ENCODE results near the gene IQGAP1. TPM values are rescaled to one million over a fixed set of nuclear protein-coding genes. Genes with fewer than 3 reads are reported as not detected.

IQGAP1 gene
- total and polyA plus RNA-seq, 2 of the 13 experiments (the other 11 are each of a cell fraction or from before 2014, with no cell fraction given): 29.5 to 37.9 TPM

DNA sequence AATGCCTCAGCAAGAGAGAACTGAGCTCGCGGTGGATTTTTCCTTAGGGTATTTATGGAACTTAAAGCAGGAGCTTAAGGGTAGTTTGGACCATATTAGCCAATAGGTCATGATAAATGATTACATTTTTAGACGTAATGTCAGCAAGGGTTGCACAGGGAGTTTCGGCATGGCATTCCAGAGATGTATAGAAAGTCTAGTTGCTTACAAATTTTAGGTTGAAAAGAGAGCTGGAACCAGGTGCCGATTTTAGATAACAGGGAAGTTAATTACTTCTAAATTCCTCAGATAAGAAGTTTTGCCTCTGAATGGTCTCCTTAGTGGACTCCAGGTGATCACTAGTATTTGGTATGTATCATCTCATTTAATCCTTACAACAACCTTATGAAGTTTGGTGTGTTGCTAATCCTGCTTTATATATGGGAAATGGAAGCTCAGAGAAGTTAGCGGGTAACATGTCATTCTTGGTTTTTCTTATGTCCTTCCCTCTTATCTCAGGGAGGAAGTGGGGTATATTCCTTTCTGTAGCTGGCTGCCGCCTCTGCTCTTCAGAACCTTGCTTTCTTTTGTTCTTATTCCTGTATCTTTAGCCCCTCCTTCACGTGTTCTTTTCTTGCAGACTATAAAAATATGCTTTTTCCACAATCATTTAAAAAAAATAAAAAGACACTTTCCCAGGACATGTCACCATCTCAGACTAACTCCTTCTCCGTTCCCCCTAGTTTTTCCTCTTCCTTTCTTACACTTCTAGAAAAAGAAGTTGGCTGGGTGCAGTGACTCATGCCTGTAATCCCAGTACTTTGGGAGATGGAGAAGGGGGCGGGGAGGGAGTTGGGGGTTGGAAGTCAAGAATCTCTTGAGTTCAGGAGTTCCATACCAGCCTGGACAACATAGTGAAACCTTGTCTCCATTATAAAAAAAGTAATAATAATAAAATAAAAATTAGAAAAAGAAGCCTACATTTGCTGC, 25.7 kb downstream of the IQGAP1 start:
- no peaks in the 10 kb centered on the region for H4K20me1 ChIP-seq (ENCODE audit: insufficient read depth, low read length)
- FAIRE-seq (no peak), DNase-seq (ENCODE audit: low spot score) (no peak), ATAC-seq (no peak)
- H3K4me3 ChIP-seq (replicated peaks in 1 of 3; ENCODE audit: insufficient read depth in 1 of 3, low read depth in 2 of 3, low read length in 3 of 3): no peak overlapping the region
- no peak overlapping the region for H2AFZ ChIP-seq (ENCODE audit: low read length)
- H3K4me1 ChIP-seq (ENCODE audit: insufficient read depth, low read length): no peaks in the 10 kb centered on the region
- peaks cover 5% of the 10 kb centered on the region for H3K79me2 ChIP-seq (ENCODE audit: insufficient read depth, low read length)
- TF ChIP-seq, protein P1, sequence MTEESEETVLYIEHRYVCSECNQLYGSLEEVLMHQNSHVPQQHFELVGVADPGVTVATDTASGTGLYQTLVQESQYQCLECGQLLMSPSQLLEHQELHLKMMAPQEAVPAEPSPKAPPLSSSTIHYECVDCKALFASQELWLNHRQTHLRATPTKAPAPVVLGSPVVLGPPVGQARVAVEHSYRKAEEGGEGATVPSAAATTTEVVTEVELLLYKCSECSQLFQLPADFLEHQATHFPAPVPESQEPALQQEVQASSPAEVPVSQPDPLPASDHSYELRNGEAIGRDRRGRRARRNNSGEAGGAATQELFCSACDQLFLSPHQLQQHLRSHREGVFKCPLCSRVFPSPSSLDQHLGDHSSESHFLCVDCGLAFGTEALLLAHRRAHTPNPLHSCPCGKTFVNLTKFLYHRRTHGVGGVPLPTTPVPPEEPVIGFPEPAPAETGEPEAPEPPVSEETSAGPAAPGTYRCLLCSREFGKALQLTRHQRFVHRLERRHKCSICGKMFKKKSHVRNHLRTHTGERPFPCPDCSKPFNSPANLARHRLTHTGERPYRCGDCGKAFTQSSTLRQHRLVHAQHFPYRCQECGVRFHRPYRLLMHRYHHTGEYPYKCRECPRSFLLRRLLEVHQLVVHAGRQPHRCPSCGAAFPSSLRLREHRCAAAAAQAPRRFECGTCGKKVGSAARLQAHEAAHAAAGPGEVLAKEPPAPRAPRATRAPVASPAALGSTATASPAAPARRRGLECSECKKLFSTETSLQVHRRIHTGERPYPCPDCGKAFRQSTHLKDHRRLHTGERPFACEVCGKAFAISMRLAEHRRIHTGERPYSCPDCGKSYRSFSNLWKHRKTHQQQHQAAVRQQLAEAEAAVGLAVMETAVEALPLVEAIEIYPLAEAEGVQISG (CRISPR knock-in tag; IDR thresholded peaks at IDR 0.05): no peak
- TF ChIP-seq, protein P2, sequence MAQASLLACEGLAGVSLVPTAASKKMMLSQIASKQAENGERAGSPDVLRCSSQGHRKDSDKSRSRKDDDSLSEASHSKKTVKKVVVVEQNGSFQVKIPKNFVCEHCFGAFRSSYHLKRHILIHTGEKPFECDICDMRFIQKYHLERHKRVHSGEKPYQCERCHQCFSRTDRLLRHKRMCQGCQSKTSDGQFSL (CRISPR knock-in tag; IDR thresholded peaks at IDR 0.05): no peak
- TF ChIP-seq IKZF4 (CRISPR knock-in tag; IDR thresholded peaks at IDR 0.05; ENCODE audit: borderline replicate concordance, low read depth, not compliant biosample characterization) (no peak), TOPORS (CRISPR knock-in tag; IDR thresholded peaks at IDR 0.05) (no peak), MTA1 (CRISPR knock-in tag; IDR thresholded peaks at IDR 0.05; ENCODE audit: borderline replicate concordance) (no peak), JUND (CRISPR knock-in tag; IDR thresholded peaks at IDR 0.05) (no peak), EHMT2 (IDR thresholded peaks at IDR 0.05; ENCODE audit: borderline replicate concordance, low read depth, low read length) (no peak), KMT2B (CRISPR knock-in tag; IDR thresholded peaks at IDR 0.05) (no peak)
- TF ChIP-seq, protein P3, sequence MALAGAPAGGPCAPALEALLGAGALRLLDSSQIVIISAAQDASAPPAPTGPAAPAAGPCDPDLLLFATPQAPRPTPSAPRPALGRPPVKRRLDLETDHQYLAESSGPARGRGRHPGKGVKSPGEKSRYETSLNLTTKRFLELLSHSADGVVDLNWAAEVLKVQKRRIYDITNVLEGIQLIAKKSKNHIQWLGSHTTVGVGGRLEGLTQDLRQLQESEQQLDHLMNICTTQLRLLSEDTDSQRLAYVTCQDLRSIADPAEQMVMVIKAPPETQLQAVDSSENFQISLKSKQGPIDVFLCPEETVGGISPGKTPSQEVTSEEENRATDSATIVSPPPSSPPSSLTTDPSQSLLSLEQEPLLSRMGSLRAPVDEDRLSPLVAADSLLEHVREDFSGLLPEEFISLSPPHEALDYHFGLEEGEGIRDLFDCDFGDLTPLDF (CRISPR knock-in tag; IDR thresholded peaks at IDR 0.05): no peak
- 97% methylated on average over 10 of the region's 10 CpGs for WGBS (ENCODE audit: low lambda C conversion rate)
- intact Hi-C loops (cut with micrococcal nuclease; ENCODE audit: unreplicated experiment): no loop called here
- H3K36me3 ChIP-seq (replicated peaks in 1 of 2; ENCODE audit: control insufficient read depth in 1 of 2, insufficient read depth in 2 of 2, low read length in 2 of 2): no peaks in the 10 kb centered on the region
- ChIA-PET CTCF (ENCODE audit: low intra/inter-chr PET ratio, low total read pairs) (no interaction called here), POLR2A (no interaction called here)
- in situ Hi-C loops (cut with HindIII; ENCODE audit: extremely low pct_ligation_motif_present, low pct_unique_long_range_greater_than_20kb): no loop called here
- no TSS peak for BruUV-seq (replicated peaks)
- H3K9ac ChIP-seq (ENCODE audit: insufficient read depth, low read depth, low read length): no peak overlapping the region
- H3K9me3 ChIP-seq (ENCODE audit: low read length): no peaks in the 10 kb centered on the region
- no peaks in the 10 kb centered on the region for H3K27me3 ChIP-seq (ENCODE audit: control insufficient read depth in 1 of 2, insufficient read depth in 2 of 2, low read length in 2 of 2)
- H3K4me2 ChIP-seq (ENCODE audit: low read depth, low read length): no peak overlapping the region
- no peak overlapping the region for H3K27ac ChIP-seq (ENCODE audit: extremely low read length, insufficient read depth, low read length)

Data from HepG2 (cell line).